ENCODE results near the gene MTHFD2.

DNA sequence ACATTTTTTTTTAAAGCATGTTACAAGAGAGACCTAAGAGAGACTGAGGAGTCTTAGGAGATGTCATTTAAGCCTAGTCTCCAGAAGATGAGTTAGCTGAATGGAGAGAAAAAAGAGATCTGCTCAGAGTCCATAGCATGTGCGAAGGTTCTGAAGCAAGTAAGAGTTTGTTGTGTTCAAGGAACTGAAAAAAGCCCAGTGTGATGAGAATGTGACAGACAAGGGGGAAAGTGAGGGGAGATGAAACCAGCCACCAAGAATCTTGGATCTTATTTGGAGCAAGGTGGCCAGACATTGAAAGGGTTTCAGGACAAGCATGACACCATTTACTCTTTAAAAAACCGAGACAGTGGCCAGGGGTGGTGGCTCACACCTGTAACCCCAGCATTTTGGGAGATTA is 14.5 kb upstream of the MTHFD2 start:
- TF ChIP-seq POLR2AphosphoS5 (IDR thresholded peaks at IDR 0.05; ENCODE audit: low read depth, low read length) (no peak), FOXP2 (optimal IDR thresholded peaks at IDR 0.05; ENCODE audit: borderline replicate concordance, extremely low read depth, extremely low read length, insufficient read depth) (no peak), TAF1 (IDR thresholded peaks at IDR 0.05; ENCODE audit: borderline replicate concordance, insufficient read depth, low read length) (no peak), SIN3A (IDR thresholded peaks at IDR 0.05; ENCODE audit: borderline replicate concordance, insufficient read depth, low read length) (no peak)
- TF ChIP-seq, protein P1, sequence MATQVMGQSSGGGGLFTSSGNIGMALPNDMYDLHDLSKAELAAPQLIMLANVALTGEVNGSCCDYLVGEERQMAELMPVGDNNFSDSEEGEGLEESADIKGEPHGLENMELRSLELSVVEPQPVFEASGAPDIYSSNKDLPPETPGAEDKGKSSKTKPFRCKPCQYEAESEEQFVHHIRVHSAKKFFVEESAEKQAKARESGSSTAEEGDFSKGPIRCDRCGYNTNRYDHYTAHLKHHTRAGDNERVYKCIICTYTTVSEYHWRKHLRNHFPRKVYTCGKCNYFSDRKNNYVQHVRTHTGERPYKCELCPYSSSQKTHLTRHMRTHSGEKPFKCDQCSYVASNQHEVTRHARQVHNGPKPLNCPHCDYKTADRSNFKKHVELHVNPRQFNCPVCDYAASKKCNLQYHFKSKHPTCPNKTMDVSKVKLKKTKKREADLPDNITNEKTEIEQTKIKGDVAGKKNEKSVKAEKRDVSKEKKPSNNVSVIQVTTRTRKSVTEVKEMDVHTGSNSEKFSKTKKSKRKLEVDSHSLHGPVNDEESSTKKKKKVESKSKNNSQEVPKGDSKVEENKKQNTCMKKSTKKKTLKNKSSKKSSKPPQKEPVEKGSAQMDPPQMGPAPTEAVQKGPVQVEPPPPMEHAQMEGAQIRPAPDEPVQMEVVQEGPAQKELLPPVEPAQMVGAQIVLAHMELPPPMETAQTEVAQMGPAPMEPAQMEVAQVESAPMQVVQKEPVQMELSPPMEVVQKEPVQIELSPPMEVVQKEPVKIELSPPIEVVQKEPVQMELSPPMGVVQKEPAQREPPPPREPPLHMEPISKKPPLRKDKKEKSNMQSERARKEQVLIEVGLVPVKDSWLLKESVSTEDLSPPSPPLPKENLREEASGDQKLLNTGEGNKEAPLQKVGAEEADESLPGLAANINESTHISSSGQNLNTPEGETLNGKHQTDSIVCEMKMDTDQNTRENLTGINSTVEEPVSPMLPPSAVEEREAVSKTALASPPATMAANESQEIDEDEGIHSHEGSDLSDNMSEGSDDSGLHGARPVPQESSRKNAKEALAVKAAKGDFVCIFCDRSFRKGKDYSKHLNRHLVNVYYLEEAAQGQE (IDR thresholded peaks at IDR 0.05; ENCODE audit: insufficient read depth in 1 of 2, low read depth in 2 of 2, low read length in 2 of 2), result no peak
